ENCODE measurements around the gene METTL13.
A peak's percentile ranks its signal among the peaks of the same experiment; 100 is the strongest.

Gene METTL13

GRCh38 chr1:171811672-171812071 lies 30.2 kb downstream of the METTL13 start:
- no peak for TF ChIP-seq CTCF (conservative IDR thresholded peaks at IDR 0.05; ENCODE audit: low read length)
- H3K4me3 ChIP-seq (ENCODE audit: low read length) = no peak overlapping the region
- DNase-seq (ENCODE audit: low read depth) = no peak

GRCh38 chr1:171814692-171815091 lies 33.2 kb downstream of the METTL13 start:
- H3K4me3 ChIP-seq (ENCODE audit: low read length) = no peak overlapping the region
- DNase-seq (ENCODE audit: low read depth) = peak; percentile 97
- TF ChIP-seq CTCF (conservative IDR thresholded peaks at IDR 0.05; ENCODE audit: low read length) = no peak

GRCh38 chr1:171816300-171816901 lies 34.9 kb downstream of the METTL13 start:
- TF ChIP-seq CTCF (conservative IDR thresholded peaks at IDR 0.05; ENCODE audit: low read length) = no peak
- H3K4me3 ChIP-seq (ENCODE audit: low read length) = no peak overlapping the region
- no peak for DNase-seq (ENCODE audit: low read depth)

- no peak overlapping the region for H3K4me3 ChIP-seq (ENCODE audit: low read length)
- peak; percentile 78 for DNase-seq (ENCODE audit: low read depth)
- no peak for TF ChIP-seq CTCF (conservative IDR thresholded peaks at IDR 0.05; ENCODE audit: low read length)
Observed at GRCh38 chr1:171817511-171818265, 36.2 kb downstream of the METTL13 start.

GRCh38 chr1:171819946-171820345 lies 38.5 kb downstream of the METTL13 start:
- no peak for DNase-seq (ENCODE audit: low read depth)
- no peak for TF ChIP-seq CTCF (conservative IDR thresholded peaks at IDR 0.05; ENCODE audit: low read length)
- H3K4me3 ChIP-seq (ENCODE audit: low read length) = no peak overlapping the region

GRCh38 chr1:171826973-171827372 lies 45.5 kb downstream of the METTL13 start:
- H3K4me3 ChIP-seq (ENCODE audit: low read length) = no peak overlapping the region
- TF ChIP-seq CTCF (conservative IDR thresholded peaks at IDR 0.05; ENCODE audit: low read length) = no peak

GRCh38 chr1:171828794-171829193 lies 47.3 kb downstream of the METTL13 start:
- no peak for TF ChIP-seq CTCF (conservative IDR thresholded peaks at IDR 0.05; ENCODE audit: low read length)
- DNase-seq (ENCODE audit: low read depth) = no peak
- no peak overlapping the region for H3K4me3 ChIP-seq (ENCODE audit: low read length)

More at GRCh38 chr1:171826973-171827372, 45.5 kb downstream of the METTL13 start:
- DNase-seq (ENCODE audit: low read depth) = no peak

All from AG10803 (cell line).